ENCODE results near the gene ATP5PF.

DNA sequence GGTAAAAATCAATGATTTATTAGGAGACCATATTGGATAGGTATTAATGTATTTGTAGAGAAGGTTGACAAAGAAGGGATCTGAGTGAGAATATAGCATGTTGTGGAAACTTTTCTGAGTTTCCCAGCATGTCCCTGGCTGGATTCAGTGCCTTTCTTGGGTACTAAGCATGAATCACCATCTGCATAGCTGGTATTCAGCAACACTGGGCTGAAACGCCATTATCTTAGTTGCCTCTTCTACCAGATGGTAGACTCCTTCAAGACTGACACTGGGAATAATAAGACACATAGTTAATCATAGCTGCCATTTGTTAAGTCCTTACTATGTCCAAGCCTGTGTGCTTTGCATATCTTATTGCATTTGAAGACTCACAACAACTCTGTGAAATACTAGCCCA, 45.5 kb downstream of the ATP5PF start:
- TF ChIP-seq, protein P1, sequence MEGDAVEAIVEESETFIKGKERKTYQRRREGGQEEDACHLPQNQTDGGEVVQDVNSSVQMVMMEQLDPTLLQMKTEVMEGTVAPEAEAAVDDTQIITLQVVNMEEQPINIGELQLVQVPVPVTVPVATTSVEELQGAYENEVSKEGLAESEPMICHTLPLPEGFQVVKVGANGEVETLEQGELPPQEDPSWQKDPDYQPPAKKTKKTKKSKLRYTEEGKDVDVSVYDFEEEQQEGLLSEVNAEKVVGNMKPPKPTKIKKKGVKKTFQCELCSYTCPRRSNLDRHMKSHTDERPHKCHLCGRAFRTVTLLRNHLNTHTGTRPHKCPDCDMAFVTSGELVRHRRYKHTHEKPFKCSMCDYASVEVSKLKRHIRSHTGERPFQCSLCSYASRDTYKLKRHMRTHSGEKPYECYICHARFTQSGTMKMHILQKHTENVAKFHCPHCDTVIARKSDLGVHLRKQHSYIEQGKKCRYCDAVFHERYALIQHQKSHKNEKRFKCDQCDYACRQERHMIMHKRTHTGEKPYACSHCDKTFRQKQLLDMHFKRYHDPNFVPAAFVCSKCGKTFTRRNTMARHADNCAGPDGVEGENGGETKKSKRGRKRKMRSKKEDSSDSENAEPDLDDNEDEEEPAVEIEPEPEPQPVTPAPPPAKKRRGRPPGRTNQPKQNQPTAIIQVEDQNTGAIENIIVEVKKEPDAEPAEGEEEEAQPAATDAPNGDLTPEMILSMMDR (IDR thresholded peaks at IDR 0.05; ENCODE audit: low read length) = no peak
- no peak for TF ChIP-seq EZH2 (optimal IDR thresholded peaks at IDR 0.05; ENCODE audit: low read depth, low read length)
